A549 (cell line): ENCODE results near the gene SERPINI1.

ENCODE experiments used
- BHLHE40 ChIP-seq: IDR thresholded peaks from 2 replicates; pipeline ENCODE4 v1.6.1; 2012; ENCODE audit warnings: low read depth, low read length, inconsistent platforms
- FOSB ChIP-seq: fragments of 250-450 bp; sonication (Bioruptor Pico); IDR thresholded peaks from 2 replicates; pipeline ENCODE4 v1.5.0; 2020; ENCODE audit warnings: mild to moderate bottlenecking, moderate library complexity
- HOXA7 ChIP-seq: fragments of 250-450 bp; sonication (Bioruptor Pico); IDR thresholded peaks from 2 replicates; pipeline ENCODE4 v1.5.0; 2020; ENCODE audit warnings: mild to moderate bottlenecking, moderate library complexity
- KDM1A ChIP-seq: fragments of 200-600 bp; sonication (generic); IDR thresholded peaks from 2 replicates; pipeline ENCODE4 v1.6.1; 2016; ENCODE audit warnings: low read depth, mild to moderate bottlenecking
- MAFK ChIP-seq: fragments of 450-650 bp; IDR thresholded peaks from 2 replicates; pipeline ENCODE4 v1.6.1; 2014; ENCODE audit not compliant: partially characterized antibody
- MAZ ChIP-seq: fragments of 150-350 bp; IDR thresholded peaks from 2 replicates; pipeline ENCODE4 v1.6.1; 2014; ENCODE audit warnings: antibody characterized with exemption, low read depth, low read length, borderline replicate concordance
- POLR2A ChIP-seq: IDR thresholded peaks from 2 replicates; pipeline ENCODE4 v1.6.1; 2012; ENCODE audit warnings: mild to moderate bottlenecking, low read length
- ZSCAN20 ChIP-seq: fragments of 250-450 bp; sonication (Bioruptor Pico); IDR thresholded peaks from 2 replicates; pipeline ENCODE4 v1.8.0; 2022; ENCODE audit warnings: mild to moderate bottlenecking, moderate library complexity
- TF ChIP-seq, protein P1 (sequence below): fragments of >200 bp; sonication (Bioruptor Twin); formaldehyde crosslinking; IDR thresholded peaks from 3 replicates; pipeline ENCODE4 v1.5.1; 2016

DNA sequence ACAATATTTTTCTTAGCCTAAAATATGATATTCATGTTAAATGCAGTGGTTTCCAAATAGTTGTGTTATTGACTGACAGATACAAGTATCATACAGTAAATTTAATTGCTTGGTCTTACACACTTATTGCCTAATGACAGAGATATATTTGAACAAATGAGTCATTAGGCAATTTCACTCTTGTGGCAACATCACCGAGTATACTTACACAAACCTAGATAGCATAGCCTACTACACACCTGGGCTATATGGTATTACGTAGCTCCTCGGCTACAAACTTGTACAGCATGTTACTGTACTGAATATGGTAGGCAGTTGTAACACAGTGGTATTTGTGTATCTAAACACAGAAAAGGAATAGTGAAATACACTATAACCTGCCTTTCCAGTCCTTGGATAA is 50.3 kb downstream of the SERPINI1 start:
- no peak for TF ChIP-seq KDM1A
- no peak for TF ChIP-seq HOXA7 (CRISPR knock-in tag)
- TF ChIP-seq BHLHE40: no peak
- TF ChIP-seq POLR2A: no peak
- no peak for TF ChIP-seq ZSCAN20
- no peak for TF ChIP-seq MAZ
- TF ChIP-seq FOSB (CRISPR knock-in tag): no peak
- TF ChIP-seq, protein P1, sequence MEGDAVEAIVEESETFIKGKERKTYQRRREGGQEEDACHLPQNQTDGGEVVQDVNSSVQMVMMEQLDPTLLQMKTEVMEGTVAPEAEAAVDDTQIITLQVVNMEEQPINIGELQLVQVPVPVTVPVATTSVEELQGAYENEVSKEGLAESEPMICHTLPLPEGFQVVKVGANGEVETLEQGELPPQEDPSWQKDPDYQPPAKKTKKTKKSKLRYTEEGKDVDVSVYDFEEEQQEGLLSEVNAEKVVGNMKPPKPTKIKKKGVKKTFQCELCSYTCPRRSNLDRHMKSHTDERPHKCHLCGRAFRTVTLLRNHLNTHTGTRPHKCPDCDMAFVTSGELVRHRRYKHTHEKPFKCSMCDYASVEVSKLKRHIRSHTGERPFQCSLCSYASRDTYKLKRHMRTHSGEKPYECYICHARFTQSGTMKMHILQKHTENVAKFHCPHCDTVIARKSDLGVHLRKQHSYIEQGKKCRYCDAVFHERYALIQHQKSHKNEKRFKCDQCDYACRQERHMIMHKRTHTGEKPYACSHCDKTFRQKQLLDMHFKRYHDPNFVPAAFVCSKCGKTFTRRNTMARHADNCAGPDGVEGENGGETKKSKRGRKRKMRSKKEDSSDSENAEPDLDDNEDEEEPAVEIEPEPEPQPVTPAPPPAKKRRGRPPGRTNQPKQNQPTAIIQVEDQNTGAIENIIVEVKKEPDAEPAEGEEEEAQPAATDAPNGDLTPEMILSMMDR: no peak
- TF ChIP-seq MAFK: no peak
